Fibroblast of lung (primary cell): ENCODE results near the gene FOXL1. TPM values are rescaled to one million over a fixed set of nuclear protein-coding genes. Genes with fewer than 3 reads are reported as not detected.

ENCODE experiments used
- DNase-seq, 2 donors: peaks; one replicate each; pipeline versions ENCODE4 v3.0.0 to v3.0.0-alpha.2; 2010; ENCODE audit warnings: low read depth in 2 of 2
- H2AFZ ChIP-seq: 2 replicates; pipeline ENCODE4 v1.5.1; 2012; ENCODE audit warnings: low read length, control low read depth, inconsistent platforms
- H3K27ac ChIP-seq: 2 replicates; pipeline ENCODE4 v1.5.1; 2011; ENCODE audit warnings: low read length, control low read depth; ENCODE audit not compliant: insufficient read depth
- H3K27me3 ChIP-seq: 2 replicates; pipeline ENCODE4 v1.5.1; 2011; ENCODE audit warnings: mild to moderate bottlenecking, low read length; ENCODE audit not compliant: control insufficient read depth, insufficient read depth
- H3K36me3 ChIP-seq: 2 replicates; pipeline ENCODE4 v1.5.1; 2011; ENCODE audit warnings: low read length; ENCODE audit not compliant: control insufficient read depth, insufficient read depth
- H3K4me1 ChIP-seq: 2 replicates; pipeline ENCODE4 v1.5.1; 2011; ENCODE audit warnings: low read length; ENCODE audit not compliant: control insufficient read depth, insufficient read depth; ENCODE audit errors: extremely low read depth
- H3K4me2 ChIP-seq: 2 replicates; pipeline ENCODE4 v1.5.1; 2011; ENCODE audit warnings: low read length, control low read depth; ENCODE audit not compliant: insufficient read depth; ENCODE audit errors: extremely low read depth
- H3K4me3 ChIP-seq, 4 experiments: fragments of 200-600 bp in 1 of 4; sonication (generic) in 1 of 4; replicated peaks in 1 of 4; 2 replicates each; pipeline ENCODE4 v1.5.1; 2011 to 2016; ENCODE audit warnings: low read length in 4 of 4, low read depth in 3 of 4, mild to moderate bottlenecking in 3 of 4, control low read depth in 2 of 4, inconsistent platforms in 1 of 4, mixed read lengths in 1 of 4; ENCODE audit not compliant: insufficient read depth in 1 of 4; ENCODE audit errors: control extremely low read depth in 1 of 4
- H3K79me2 ChIP-seq: 2 replicates; pipeline ENCODE4 v1.5.1; 2012; ENCODE audit warnings: mild to moderate bottlenecking, low read length, inconsistent platforms; ENCODE audit not compliant: control insufficient read depth, insufficient read depth
- H3K9ac ChIP-seq: 2 replicates; pipeline ENCODE4 v1.5.1; 2011; ENCODE audit warnings: mild to moderate bottlenecking, low read length, control low read depth; ENCODE audit not compliant: insufficient read depth
- H3K9me3 ChIP-seq: 2 replicates; pipeline ENCODE4 v1.5.1; 2012; ENCODE audit warnings: low read depth, low read length; ENCODE audit not compliant: control insufficient read depth, insufficient read depth
- H4K20me1 ChIP-seq: 2 replicates; pipeline ENCODE4 v1.5.1; 2011; ENCODE audit warnings: low read length; ENCODE audit not compliant: control insufficient read depth, insufficient read depth; ENCODE audit errors: extremely low read depth
- CTCF ChIP-seq, 2 donors: IDR thresholded peaks in 1 of 2; conservative IDR thresholded peaks in 1 of 2; 1 replicate in 1 of 2; 2 replicates in 1 of 2; pipeline ENCODE4 v1.5.1; 2011 to 2012; ENCODE audit warnings: low read length in 2 of 2, control low read depth in 1 of 2, inconsistent platforms in 1 of 2, low read depth in 1 of 2, mild to moderate bottlenecking in 1 of 2
- EZH2 ChIP-seq: IDR thresholded peaks from 2 replicates; pipeline ENCODE4 v1.5.1; 2012; ENCODE audit warnings: low read length, control low read depth, mild to moderate bottlenecking; ENCODE audit errors: missing control alignments
- polyA plus RNA-seq, 2 donors: library from polyadenylated mRNA; depleted of rRNA in 1 of 2; stranded (reverse) in 1 of 2; unstranded in 1 of 2; fragments of >200 nt; gene quantifications; 2 replicates each; pipeline ENCODE4 v1.2.1, GENCODE V29; 2011 to 2012; ENCODE audit warnings: missing spikeins in 1 of 2
- total RNA-seq: library from RNA; depleted of rRNA; stranded (reverse); fragments of >200 nt; gene quantifications from 2 replicates; pipeline ENCODE4 v1.2.1, GENCODE V29; 2014

Gene FOXL1
- total and polyA plus RNA-seq, 2 donors (not counting 1 experiment from before 2014, with no cell fraction given), result 5.9 to 27.4 TPM

GRCh38 chr16:86610779-86611524 lies 32.6 kb downstream of the FOXL1 start:
- Histone ChIP-seq H3K27ac (peak overlapping the region; percentile 44), H3K4me3 (no peak overlapping the region), H3K27me3 (no peaks in the 10 kb centered on the region), H3K4me2 (peak overlapping the region; percentile 30), H2AFZ (no peak overlapping the region), H3K9me3 (no peaks in the 10 kb centered on the region), H3K36me3 (no peaks in the 10 kb centered on the region), H3K79me2 (no peaks in the 10 kb centered on the region), H3K4me1 (peaks cover 32% of the 10 kb centered on the region), H4K20me1 (no peaks in the 10 kb centered on the region), H3K9ac (peak overlapping the region; percentile 24)
- no peak for DNase-seq
- TF ChIP-seq CTCF (conservative IDR thresholded peaks at IDR 0.05 in 1 of 2, IDR thresholded peaks at IDR 0.05 in 1 of 2; ENCODE audit: low read depth in 1 of 2, low read length in 2 of 2) (no peak), EZH2 (no peak)

GRCh38 chr16:86611525-86611855 lies 33.1 kb downstream of the FOXL1 start:
- no peaks in the 10 kb centered on the region for H3K27me3 ChIP-seq
- peak overlapping the region; percentile 44 for H3K27ac ChIP-seq
- peak overlapping the region; percentile 30 for H3K4me2 ChIP-seq
- H3K4me3 ChIP-seq, result no peak overlapping the region
- DNase-seq, result peak in 1 of 2 donors; percentile 98
- no peaks in the 10 kb centered on the region for H4K20me1 ChIP-seq
- H3K9ac ChIP-seq, result peak overlapping the region; percentile 24
- no peaks in the 10 kb centered on the region for H3K79me2 ChIP-seq
- H3K4me1 ChIP-seq, result peaks cover 32% of the 10 kb centered on the region
- no peak overlapping the region for H2AFZ ChIP-seq
- no peaks in the 10 kb centered on the region for H3K36me3 ChIP-seq
- H3K9me3 ChIP-seq, result no peaks in the 10 kb centered on the region
- TF ChIP-seq EZH2 (no peak), CTCF (conservative IDR thresholded peaks at IDR 0.05 in 1 of 2, IDR thresholded peaks at IDR 0.05 in 1 of 2; ENCODE audit: low read depth in 1 of 2, low read length in 2 of 2) (no peak)

GRCh38 chr16:86611941-86612340 lies 33.6 kb downstream of the FOXL1 start:
- Histone ChIP-seq H3K36me3 (no peaks in the 10 kb centered on the region), H3K27me3 (no peaks in the 10 kb centered on the region), H3K4me2 (peak overlapping the region; percentile 48), H3K9ac (no peak overlapping the region), H3K27ac (peak overlapping the region; percentile 44), H3K79me2 (no peaks in the 10 kb centered on the region), H3K4me1 (peaks cover 32% of the 10 kb centered on the region), H4K20me1 (no peaks in the 10 kb centered on the region), H3K4me3 (no peak overlapping the region), H3K9me3 (no peaks in the 10 kb centered on the region), H2AFZ (no peak overlapping the region)
- no peak for TF ChIP-seq EZH2
- TF ChIP-seq CTCF (conservative IDR thresholded peaks at IDR 0.05 in 1 of 2, IDR thresholded peaks at IDR 0.05 in 1 of 2; ENCODE audit: low read depth in 1 of 2, low read length in 2 of 2), result no peak
- DNase-seq, result no peak
